Endothelial cell of umbilical vein (primary cell): ENCODE measurements around the gene BIK. TPM values are rescaled to one million over a fixed set of nuclear protein-coding genes. Genes with fewer than 3 reads are reported as not detected.

Source experiments
- BruUV-seq: library from RNA; stranded (reverse); fragments of 400-500 nt; replicated peaks from 2 replicates; lab custom pipeline; 2021; lab: Mats Ljungman, UMichigan
- CTCF ChIA-PET: fragments of 300-600, 350-600 bp; sonication (Branson Sonifier 250); formaldehyde crosslinking; loops from one replicate; lab custom pipeline; 2021; ENCODE audit warnings: antibody characterized with exemption, inconsistent platforms; lab: Charles Lee
- POLR2A ChIA-PET: fragments of 300-600, 350-600 bp; sonication (Branson Sonifier 250); formaldehyde crosslinking; loops from one replicate; lab custom pipeline; 2021; ENCODE audit warnings: antibody characterized with exemption, inconsistent platforms; lab: Charles Lee
- DNase-seq: peaks from one replicate; pipeline ENCODE4 v3.0.0-alpha.2; 2011; ENCODE audit warnings: low read depth, low spot score
- FAIRE-seq: peaks from 2 replicates; lab custom pipeline; 2011; peaks lifted over from hg19 to GRCh38; lab: Jason Lieb, UNC
- H2AFZ ChIP-seq: 2 replicates; pipeline ENCODE4 v1.6.0; 2012; ENCODE audit warnings: low read depth, low read length, control low read depth, inconsistent platforms
- H3K27ac ChIP-seq: 2 replicates; pipeline ENCODE4 v1.5.1; 2011; ENCODE audit warnings: low read depth, mild to moderate bottlenecking, control low read depth, low read length, moderate library complexity; ENCODE audit not compliant: insufficient read depth
- H3K27me3 ChIP-seq, 2 experiments: 2 replicates each; pipeline versions ENCODE4 v1.6.0 to v1.6.1; 2011; ENCODE audit warnings: low read length in 2 of 2, mixed read lengths in 1 of 2; ENCODE audit not compliant: control insufficient read depth in 2 of 2, insufficient read depth in 2 of 2
- H3K36me3 ChIP-seq, 2 experiments: 2 replicates in 1 of 2; 3 replicates in 1 of 2; pipeline ENCODE4 v1.5.1; 2011; ENCODE audit warnings: low read length in 2 of 2, mild to moderate bottlenecking in 1 of 2, moderate library complexity in 1 of 2; ENCODE audit not compliant: control insufficient read depth in 2 of 2, insufficient read depth in 2 of 2; ENCODE audit errors: extremely low read depth in 1 of 2
- H3K4me1 ChIP-seq: 3 replicates; pipeline ENCODE4 v1.5.1; 2011; ENCODE audit warnings: mild to moderate bottlenecking, low read length; ENCODE audit not compliant: control insufficient read depth, insufficient read depth; ENCODE audit errors: extremely low read depth
- H3K4me2 ChIP-seq: 2 replicates; pipeline ENCODE4 v1.6.1; 2011; ENCODE audit warnings: low read length, control low read depth, mixed read lengths; ENCODE audit not compliant: insufficient read depth
- H3K4me3 ChIP-seq, 3 experiments: fragments of 200-600 bp in 1 of 3; sonication (generic), shearing (Covaris generic) in 1 of 3; replicated peaks in 1 of 3; 2 replicates each; pipeline ENCODE4 v1.5.1; 2011 to 2016; ENCODE audit warnings: control low read depth in 3 of 3, low read length in 3 of 3, mild to moderate bottlenecking in 2 of 3, inconsistent platforms in 1 of 3, low read depth in 1 of 3, moderate library complexity in 1 of 3; ENCODE audit not compliant: insufficient read depth in 1 of 3
- H3K79me2 ChIP-seq: 2 replicates; pipeline ENCODE4 v1.6.0; 2012; ENCODE audit warnings: low read length, inconsistent platforms; ENCODE audit not compliant: control insufficient read depth, insufficient read depth
- H3K9ac ChIP-seq: replicated peaks from 2 replicates; pipeline ENCODE3; 2011; ENCODE audit warnings: low read length, control low read depth; ENCODE audit not compliant: insufficient read depth; ENCODE audit errors: extremely low read depth
- H3K9me1 ChIP-seq: replicated peaks from 3 replicates; pipeline ENCODE4 v1.6.0; 2011; ENCODE audit warnings: mild to moderate bottlenecking, low read length; ENCODE audit not compliant: control insufficient read depth, insufficient read depth; ENCODE audit errors: extremely low read depth
- H3K9me3 ChIP-seq: replicated peaks from 2 replicates; pipeline ENCODE4 v1.5.1; 2012; ENCODE audit warnings: low read length, inconsistent platforms; ENCODE audit not compliant: control insufficient read depth, insufficient read depth
- H4K20me1 ChIP-seq: replicated peaks from 2 replicates; pipeline ENCODE3; 2011; ENCODE audit warnings: mild to moderate bottlenecking, low read length; ENCODE audit not compliant: control insufficient read depth, insufficient read depth; ENCODE audit errors: extremely low read depth
- CTCF ChIP-seq, 2 donors: IDR thresholded peaks; 1 replicate in 1 of 2; 2 replicates in 1 of 2; pipeline ENCODE4 v1.5.1; 2011; ENCODE audit warnings: low read length in 2 of 2, mild to moderate bottlenecking in 2 of 2, moderate library complexity in 2 of 2, control low read depth in 1 of 2, inconsistent platforms in 1 of 2, low read depth in 1 of 2; ENCODE audit not compliant: insufficient read depth in 1 of 2; ENCODE audit errors: extremely low read depth in 1 of 2
- EZH2 ChIP-seq: IDR thresholded peaks from 2 replicates; pipeline ENCODE4 v1.6.1; 2012; ENCODE audit warnings: borderline replicate concordance, low read depth, mild to moderate bottlenecking, moderate library complexity, low read length, inconsistent platforms; ENCODE audit not compliant: severe bottlenecking
- FOS ChIP-seq: IDR thresholded peaks from 2 replicates; pipeline ENCODE4 v1.6.1; 2011; ENCODE audit warnings: mild to moderate bottlenecking, low read length, moderate library complexity, borderline replicate concordance; ENCODE audit not compliant: insufficient read depth
- GATA2 ChIP-seq: IDR thresholded peaks from 2 replicates; pipeline ENCODE4 v1.7.0; 2011; ENCODE audit warnings: low read depth, mild to moderate bottlenecking, moderate library complexity, mixed read lengths, low read length; ENCODE audit not compliant: insufficient read length, insufficient read depth
- JUN ChIP-seq: IDR thresholded peaks from 2 replicates; pipeline ENCODE4 v1.6.1; 2011; ENCODE audit warnings: borderline replicate concordance, low read depth; ENCODE audit not compliant: insufficient read length, insufficient read depth
- MAX ChIP-seq: IDR thresholded peaks from 2 replicates; pipeline ENCODE4 v1.6.1; 2011; ENCODE audit not compliant: insufficient read depth, insufficient read length
- POLR2A ChIP-seq: IDR thresholded peaks from 2 replicates; pipeline ENCODE4 v1.6.1; 2012; ENCODE audit warnings: low read depth, mild to moderate bottlenecking, control low read depth, low read length
- POLR2AphosphoS5 ChIP-seq: IDR thresholded peaks from 2 replicates; pipeline ENCODE4 v1.6.1; 2012; ENCODE audit warnings: low read depth, mild to moderate bottlenecking, control low read depth, low read length, moderate library complexity; ENCODE audit not compliant: insufficient read depth
- dilution Hi-C: fragments of 300-500 bp; cut with MboI; formaldehyde crosslinking; loops from one replicate; pipeline ENCODE4 v1.15.0; 2019; ENCODE audit warnings: low sequenced_read_pairs; ENCODE audit not compliant: extremely low pct_ligation_motif_present
- intact Hi-C: fragments of 100-400 bp; cut with micrococcal nuclease; formaldehyde crosslinking; loops from one replicate; pipeline ENCODE4 v1.10.0; 2022
- polyA plus RNA-seq, 4 experiments: library from polyadenylated mRNA; depleted of rRNA in 3 of 4; stranded (reverse) in 3 of 4; unstranded in 1 of 4; fragments of >200 nt; gene quantifications; 2 replicates each; pipeline versions ENCODE4 v1.2.1 to v1.2.3, GENCODE V29; 2011 to 2012; ENCODE audit warnings: missing spikeins in 1 of 4
- total RNA-seq: library from RNA; stranded (reverse); gene quantifications from 2 replicates; pipeline ENCODE4 v1.2.3, GENCODE V29; 2021

Gene BIK
- total and polyA plus RNA-seq, 2 donors (not counting 3 experiments of a cell fraction or from before 2014, with no cell fraction given), result 0.49 to 0.95 TPM

- no peaks in the 10 kb centered on the region for H3K9me1 ChIP-seq
- intact Hi-C loops (no loop called here), dilution Hi-C loops (no loop called here)
- CTCF ChIA-PET, result no interaction called here
- POLR2A ChIA-PET, result no interaction called here
- H3K4me3 ChIP-seq, result no peak overlapping the region
- no TSS peak for BruUV-seq
- DNase-seq, result no peak
- H3K9ac ChIP-seq, result no peak overlapping the region
- H2AFZ ChIP-seq, result no peak overlapping the region
- H3K4me2 ChIP-seq, result no peak overlapping the region
- peaks cover 11 to 18% of the 10 kb centered on the region in 2 experiments for H3K36me3 ChIP-seq
- H3K27ac ChIP-seq, result no peak overlapping the region
- TF ChIP-seq POLR2A, result no peak
- TF ChIP-seq CTCF (IDR thresholded peaks at IDR 0.05; ENCODE audit: extremely low read depth in 1 of 2, insufficient read depth in 1 of 2, low read depth in 1 of 2, low read length in 2 of 2), result no peak
- TF ChIP-seq GATA2, result no peak
- no peak for TF ChIP-seq EZH2
- TF ChIP-seq JUN, result no peak
- no peak for TF ChIP-seq FOS
- TF ChIP-seq MAX, result no peak
- no peak for TF ChIP-seq POLR2AphosphoS5
- peaks cover 2% of the 10 kb centered on the region for H3K4me1 ChIP-seq
- H3K27me3 ChIP-seq, result no peaks in the 10 kb centered on the region
- H3K79me2 ChIP-seq, result no peaks in the 10 kb centered on the region
- no peaks in the 10 kb centered on the region for H3K9me3 ChIP-seq
- FAIRE-seq, result no peak
- no peaks in the 10 kb centered on the region for H4K20me1 ChIP-seq
Measured at GRCh38 chr22:43171607-43172006, 61.1 kb downstream of the BIK start.
